HEK293 (cell line): Measurements from ENCODE around the gene BABAM1.
A peak's percentile ranks its signal among the peaks of the same experiment; 100 is the strongest.

Experiments
- GLIS2 ChIP-seq: fragments of 450-650 bp; formaldehyde crosslinking; IDR thresholded peaks from 2 replicates; pipeline ENCODE4 v1.5.1; 2016; ENCODE audit warnings: missing biosample characterization, missing genetic modification characterization
- KLF7 ChIP-seq: fragments of 450-650 bp; formaldehyde crosslinking; IDR thresholded peaks from 2 replicates; pipeline ENCODE4 v1.5.1; 2016; ENCODE audit warnings: missing biosample characterization, missing genetic modification characterization, borderline replicate concordance
- PRDM4 ChIP-seq: fragments of 450-650 bp; formaldehyde crosslinking; IDR thresholded peaks from 2 replicates; pipeline ENCODE4 v1.5.1; 2017; ENCODE audit warnings: missing biosample characterization, missing genetic modification characterization
- RBAK ChIP-seq: fragments of 450-650 bp; formaldehyde crosslinking; IDR thresholded peaks from 2 replicates; pipeline ENCODE4 v1.5.1; 2016; ENCODE audit warnings: missing biosample characterization, missing genetic modification characterization
- SCRT2 ChIP-seq: fragments of 450-650 bp; formaldehyde crosslinking; IDR thresholded peaks from 2 replicates; pipeline ENCODE4 v1.5.1; 2016; ENCODE audit warnings: missing biosample characterization, missing genetic modification characterization
- SP3 ChIP-seq: fragments of 450-650 bp; formaldehyde crosslinking; IDR thresholded peaks from 2 replicates; pipeline ENCODE4 v1.5.1; 2016; ENCODE audit warnings: missing biosample characterization, missing genetic modification characterization
- ZFP37 ChIP-seq: fragments of 450-650 bp; formaldehyde crosslinking; IDR thresholded peaks from 2 replicates; pipeline ENCODE4 v1.5.1; 2016; ENCODE audit warnings: missing biosample characterization, missing genetic modification characterization
- ZNF114 ChIP-seq: fragments of 450-650 bp; formaldehyde crosslinking; IDR thresholded peaks from 2 replicates; pipeline ENCODE4 v1.5.0; 2017; ENCODE audit warnings: missing biosample characterization, missing genetic modification characterization
- ZNF146 ChIP-seq: fragments of 450-650 bp; formaldehyde crosslinking; IDR thresholded peaks from 2 replicates; pipeline ENCODE4 v1.5.1; 2016; ENCODE audit warnings: missing biosample characterization, missing genetic modification characterization
- ZNF214 ChIP-seq: fragments of 450-650 bp; formaldehyde crosslinking; IDR thresholded peaks from 2 replicates; pipeline ENCODE4 v1.5.1; 2017; ENCODE audit warnings: missing biosample characterization, mild to moderate bottlenecking, missing genetic modification characterization, borderline replicate concordance
- ZNF280C ChIP-seq: fragments of 450-650 bp; formaldehyde crosslinking; IDR thresholded peaks from 2 replicates; pipeline ENCODE4 v1.5.1; 2016; ENCODE audit warnings: missing biosample characterization, missing genetic modification characterization
- ZNF658 ChIP-seq: fragments of 450-650 bp; formaldehyde crosslinking; IDR thresholded peaks from 2 replicates; pipeline ENCODE4; 2016; ENCODE audit warnings: missing biosample characterization, missing genetic modification characterization
- ZNF76 ChIP-seq: fragments of 450-650 bp; formaldehyde crosslinking; IDR thresholded peaks from 2 replicates; pipeline ENCODE4; 2016; ENCODE audit warnings: low read depth, missing biosample characterization, missing genetic modification characterization, borderline replicate concordance
- ZSCAN4 ChIP-seq: fragments of 450-650 bp; formaldehyde crosslinking; IDR thresholded peaks from 2 replicates; pipeline ENCODE4 v1.5.1; 2017; ENCODE audit warnings: missing biosample characterization, missing genetic modification characterization
- TF ChIP-seq, protein P1 (sequence below): sonication (generic); formaldehyde crosslinking; IDR thresholded peaks from 2 replicates; pipeline ENCODE4 v1.8.1; 2022; ENCODE audit warnings: mild to moderate bottlenecking, moderate library complexity, missing genetic modification reagents
- TF ChIP-seq, protein P2 (sequence below): fragments of 450-650 bp; formaldehyde crosslinking; IDR thresholded peaks from 2 replicates; pipeline ENCODE4 v1.5.1; 2016; ENCODE audit warnings: missing biosample characterization, missing genetic modification characterization
- TF ChIP-seq, protein P3 (sequence below): fragments of 450-650 bp; formaldehyde crosslinking; IDR thresholded peaks from 2 replicates; pipeline ENCODE4 v1.5.1; 2016; ENCODE audit warnings: missing biosample characterization, missing genetic modification characterization
- TF ChIP-seq, protein P4 (sequence below): fragments of 450-650 bp; IDR thresholded peaks from 2 replicates; pipeline ENCODE4 v1.5.1; 2018; ENCODE audit warnings: missing biosample characterization, missing genetic modification characterization
- TF ChIP-seq, protein P5 (sequence below): fragments of 450-650 bp; formaldehyde crosslinking; IDR thresholded peaks from 2 replicates; pipeline ENCODE4 v1.5.1; 2016; ENCODE audit warnings: missing biosample characterization, missing genetic modification characterization
- TF ChIP-seq, protein P6 (sequence below): fragments of 450-650 bp; formaldehyde crosslinking; IDR thresholded peaks from 2 replicates; pipeline ENCODE4 v1.5.1; 2016; ENCODE audit warnings: missing biosample characterization, missing genetic modification characterization, low read depth

BABAM1 gene

DNA sequence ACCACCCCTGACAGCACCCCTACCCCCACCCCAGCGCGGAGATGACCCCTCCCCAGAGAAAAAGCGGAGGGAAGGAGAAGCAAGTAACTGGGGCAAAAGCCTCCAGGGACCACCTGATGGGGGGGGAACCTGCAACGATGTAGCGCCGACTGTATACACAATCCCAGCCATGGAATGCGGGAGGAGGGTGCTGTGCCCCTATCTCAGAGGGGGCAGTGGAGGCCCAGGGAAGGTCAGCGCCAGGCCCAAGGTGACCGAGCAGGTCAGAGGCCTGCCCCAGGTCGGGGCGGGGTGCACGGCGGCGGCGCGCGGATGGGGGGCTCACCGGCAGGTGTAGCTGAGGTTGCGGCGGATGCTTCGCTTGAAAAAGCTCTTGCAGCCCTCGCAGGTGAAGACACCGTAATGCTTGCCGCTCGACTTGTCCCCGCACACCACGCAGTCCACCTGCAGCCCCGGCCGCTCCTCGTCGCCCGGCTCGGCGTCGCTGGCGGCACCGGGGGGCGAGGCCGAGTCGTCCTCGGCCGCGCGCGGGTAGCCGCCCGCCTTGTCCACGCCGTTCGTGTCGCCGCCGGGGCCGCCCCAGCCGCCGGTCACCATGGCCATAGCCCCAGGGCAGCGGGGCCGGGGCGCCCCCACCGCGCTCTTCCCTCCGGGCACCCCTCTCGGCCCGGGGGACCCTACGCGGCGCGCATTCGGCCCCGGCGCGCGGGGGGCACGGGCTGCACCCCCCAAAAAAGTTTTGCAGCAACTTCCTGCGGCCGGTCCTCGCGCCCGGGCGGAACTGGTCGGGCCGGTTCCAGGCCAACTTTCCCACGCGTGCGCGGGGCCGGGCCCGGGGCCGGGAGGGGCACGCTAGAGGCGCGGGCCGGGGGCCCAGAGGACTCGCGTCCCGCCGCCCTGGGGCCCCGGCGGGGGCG lies 22.4 kb upstream of the BABAM1 start (continued):
- TF ChIP-seq, protein P1, sequence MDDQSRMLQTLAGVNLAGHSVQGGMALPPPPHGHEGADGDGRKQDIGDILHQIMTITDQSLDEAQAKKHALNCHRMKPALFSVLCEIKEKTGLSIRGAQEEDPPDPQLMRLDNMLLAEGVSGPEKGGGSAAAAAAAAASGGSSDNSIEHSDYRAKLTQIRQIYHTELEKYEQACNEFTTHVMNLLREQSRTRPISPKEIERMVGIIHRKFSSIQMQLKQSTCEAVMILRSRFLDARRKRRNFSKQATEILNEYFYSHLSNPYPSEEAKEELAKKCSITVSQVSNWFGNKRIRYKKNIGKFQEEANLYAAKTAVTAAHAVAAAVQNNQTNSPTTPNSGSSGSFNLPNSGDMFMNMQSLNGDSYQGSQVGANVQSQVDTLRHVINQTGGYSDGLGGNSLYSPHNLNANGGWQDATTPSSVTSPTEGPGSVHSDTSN (CRISPR knock-in tag), result no peak
- no peak for TF ChIP-seq RBAK (tag by site-specific recombination)
- 0 out of 2 replicates have a peak, but pooled peaks have one; percentile 19 for TF ChIP-seq ZNF76 (tag by site-specific recombination)
- no peak for TF ChIP-seq SP3 (tag by site-specific recombination)
- TF ChIP-seq ZNF114 (tag by site-specific recombination), result no peak
- TF ChIP-seq, protein P2, sequence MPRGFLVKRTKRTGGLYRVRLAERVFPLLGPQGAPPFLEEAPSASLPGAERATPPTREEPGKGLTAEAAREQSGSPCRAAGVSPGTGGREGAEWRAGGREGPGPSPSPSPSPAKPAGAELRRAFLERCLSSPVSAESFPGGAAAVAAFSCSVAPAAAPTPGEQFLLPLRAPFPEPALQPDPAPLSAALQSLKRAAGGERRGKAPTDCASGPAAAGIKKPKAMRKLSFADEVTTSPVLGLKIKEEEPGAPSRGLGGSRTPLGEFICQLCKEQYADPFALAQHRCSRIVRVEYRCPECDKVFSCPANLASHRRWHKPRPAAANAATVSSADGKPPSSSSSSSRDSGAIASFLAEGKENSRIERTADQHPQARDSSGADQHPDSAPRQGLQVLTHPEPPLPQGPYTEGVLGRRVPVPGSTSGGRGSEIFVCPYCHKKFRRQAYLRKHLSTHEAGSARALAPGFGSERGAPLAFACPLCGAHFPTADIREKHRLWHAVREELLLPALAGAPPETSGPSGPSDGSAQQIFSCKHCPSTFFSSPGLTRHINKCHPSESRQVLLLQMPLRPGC (tag by site-specific recombination), result no peak
- TF ChIP-seq ZNF214 (tag by site-specific recombination), result no peak
- TF ChIP-seq SCRT2 (tag by site-specific recombination), result no peak
- no peak for TF ChIP-seq KLF7 (tag by site-specific recombination)
- TF ChIP-seq ZNF146 (tag by site-specific recombination), result no peak
- no peak for TF ChIP-seq PRDM4 (tag by site-specific recombination)
- TF ChIP-seq, protein P3, sequence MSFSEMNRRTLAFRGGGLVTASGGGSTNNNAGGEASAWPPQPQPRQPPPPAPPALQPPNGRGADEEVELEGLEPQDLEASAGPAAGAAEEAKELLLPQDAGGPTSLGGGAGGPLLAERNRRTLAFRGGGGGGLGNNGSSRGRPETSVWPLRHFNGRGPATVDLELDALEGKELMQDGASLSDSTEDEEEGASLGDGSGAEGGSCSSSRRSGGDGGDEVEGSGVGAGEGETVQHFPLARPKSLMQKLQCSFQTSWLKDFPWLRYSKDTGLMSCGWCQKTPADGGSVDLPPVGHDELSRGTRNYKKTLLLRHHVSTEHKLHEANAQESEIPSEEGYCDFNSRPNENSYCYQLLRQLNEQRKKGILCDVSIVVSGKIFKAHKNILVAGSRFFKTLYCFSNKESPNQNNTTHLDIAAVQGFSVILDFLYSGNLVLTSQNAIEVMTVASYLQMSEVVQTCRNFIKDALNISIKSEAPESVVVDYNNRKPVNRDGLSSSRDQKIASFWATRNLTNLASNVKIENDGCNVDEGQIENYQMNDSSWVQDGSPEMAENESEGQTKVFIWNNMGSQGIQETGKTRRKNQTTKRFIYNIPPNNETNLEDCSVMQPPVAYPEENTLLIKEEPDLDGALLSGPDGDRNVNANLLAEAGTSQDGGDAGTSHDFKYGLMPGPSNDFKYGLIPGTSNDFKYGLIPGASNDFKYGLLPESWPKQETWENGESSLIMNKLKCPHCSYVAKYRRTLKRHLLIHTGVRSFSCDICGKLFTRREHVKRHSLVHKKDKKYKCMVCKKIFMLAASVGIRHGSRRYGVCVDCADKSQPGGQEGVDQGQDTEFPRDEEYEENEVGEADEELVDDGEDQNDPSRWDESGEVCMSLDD (tag by site-specific recombination), result peak; percentile 75
- TF ChIP-seq GLIS2 (tag by site-specific recombination), result 0 out of 2 replicates have a peak, but pooled peaks have one; percentile 8
- TF ChIP-seq, protein P4, sequence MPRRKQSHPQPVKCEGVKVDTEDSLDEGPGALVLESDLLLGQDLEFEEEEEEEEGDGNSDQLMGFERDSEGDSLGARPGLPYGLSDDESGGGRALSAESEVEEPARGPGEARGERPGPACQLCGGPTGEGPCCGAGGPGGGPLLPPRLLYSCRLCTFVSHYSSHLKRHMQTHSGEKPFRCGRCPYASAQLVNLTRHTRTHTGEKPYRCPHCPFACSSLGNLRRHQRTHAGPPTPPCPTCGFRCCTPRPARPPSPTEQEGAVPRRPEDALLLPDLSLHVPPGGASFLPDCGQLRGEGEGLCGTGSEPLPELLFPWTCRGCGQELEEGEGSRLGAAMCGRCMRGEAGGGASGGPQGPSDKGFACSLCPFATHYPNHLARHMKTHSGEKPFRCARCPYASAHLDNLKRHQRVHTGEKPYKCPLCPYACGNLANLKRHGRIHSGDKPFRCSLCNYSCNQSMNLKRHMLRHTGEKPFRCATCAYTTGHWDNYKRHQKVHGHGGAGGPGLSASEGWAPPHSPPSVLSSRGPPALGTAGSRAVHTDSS, result no peak
- TF ChIP-seq ZNF280C (tag by site-specific recombination), result no peak
- TF ChIP-seq, protein P5, sequence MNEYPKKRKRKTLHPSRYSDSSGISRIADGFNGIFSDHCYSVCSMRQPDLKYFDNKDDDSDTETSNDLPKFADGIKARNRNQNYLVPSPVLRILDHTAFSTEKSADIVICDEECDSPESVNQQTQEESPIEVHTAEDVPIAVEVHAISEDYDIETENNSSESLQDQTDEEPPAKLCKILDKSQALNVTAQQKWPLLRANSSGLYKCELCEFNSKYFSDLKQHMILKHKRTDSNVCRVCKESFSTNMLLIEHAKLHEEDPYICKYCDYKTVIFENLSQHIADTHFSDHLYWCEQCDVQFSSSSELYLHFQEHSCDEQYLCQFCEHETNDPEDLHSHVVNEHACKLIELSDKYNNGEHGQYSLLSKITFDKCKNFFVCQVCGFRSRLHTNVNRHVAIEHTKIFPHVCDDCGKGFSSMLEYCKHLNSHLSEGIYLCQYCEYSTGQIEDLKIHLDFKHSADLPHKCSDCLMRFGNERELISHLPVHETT (tag by site-specific recombination), result no peak
- TF ChIP-seq ZNF658 (tag by site-specific recombination), result no peak
- no peak for TF ChIP-seq ZSCAN4 (tag by site-specific recombination)
- TF ChIP-seq ZFP37 (tag by site-specific recombination), result no peak
- TF ChIP-seq, protein P6, sequence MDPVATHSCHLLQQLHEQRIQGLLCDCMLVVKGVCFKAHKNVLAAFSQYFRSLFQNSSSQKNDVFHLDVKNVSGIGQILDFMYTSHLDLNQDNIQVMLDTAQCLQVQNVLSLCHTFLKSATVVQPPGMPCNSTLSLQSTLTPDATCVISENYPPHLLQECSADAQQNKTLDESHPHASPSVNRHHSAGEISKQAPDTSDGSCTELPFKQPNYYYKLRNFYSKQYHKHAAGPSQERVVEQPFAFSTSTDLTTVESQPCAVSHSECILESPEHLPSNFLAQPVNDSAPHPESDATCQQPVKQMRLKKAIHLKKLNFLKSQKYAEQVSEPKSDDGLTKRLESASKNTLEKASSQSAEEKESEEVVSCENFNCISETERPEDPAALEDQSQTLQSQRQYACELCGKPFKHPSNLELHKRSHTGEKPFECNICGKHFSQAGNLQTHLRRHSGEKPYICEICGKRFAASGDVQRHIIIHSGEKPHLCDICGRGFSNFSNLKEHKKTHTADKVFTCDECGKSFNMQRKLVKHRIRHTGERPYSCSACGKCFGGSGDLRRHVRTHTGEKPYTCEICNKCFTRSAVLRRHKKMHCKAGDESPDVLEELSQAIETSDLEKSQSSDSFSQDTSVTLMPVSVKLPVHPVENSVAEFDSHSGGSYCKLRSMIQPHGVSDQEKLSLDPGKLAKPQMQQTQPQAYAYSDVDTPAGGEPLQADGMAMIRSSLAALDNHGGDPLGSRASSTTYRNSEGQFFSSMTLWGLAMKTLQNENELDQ (tag by site-specific recombination), result no peak
